IMR-90 (cell line): ENCODE measurements around the gene TLCD1. TPM values are rescaled to one million over a fixed set of nuclear protein-coding genes. Genes with fewer than 3 reads are reported as not detected.

Experiments used
- ATAC-seq: fragments of 200-7000 bp; cut with Tn5 transposase; 2 replicates; pipeline ENCODE4 v1.9.1; 2020; ENCODE audit warnings: low read depth, mild to moderate bottlenecking, moderate library complexity
- BruUV-seq: library from RNA; stranded (reverse); fragments of 400-500 nt; replicated peaks from 2 replicates; lab custom pipeline; 2021; lab: Mats Ljungman, UMichigan
- CTCF ChIA-PET: fragments of 300-600 bp; formaldehyde crosslinking; extraction: SDS; loops from one replicate; lab custom pipeline; 2021; ENCODE audit warnings: antibody characterized with exemption; lab: Yijun Ruan, JAX
- POLR2A ChIA-PET: fragments of 300-600 bp; sonication (Branson Sonifier 250); formaldehyde crosslinking; loops from one replicate; lab custom pipeline; 2022; ENCODE audit warnings: antibody characterized with exemption; ENCODE audit not compliant: unreplicated experiment; lab: Charles Lee
- DNase-seq: peaks from one replicate; pipeline ENCODE4 v3.0.0; 2013
- H2AFZ ChIP-seq: replicated peaks from 2 replicates; pipeline ENCODE3; 2013; ENCODE audit warnings: low read length, mild to moderate bottlenecking; ENCODE audit not compliant: poor library complexity
- H2AK5ac ChIP-seq: 2 replicates; pipeline ENCODE4 v1.6.1; 2013; ENCODE audit warnings: low read depth, low read length, inconsistent platforms
- H2AK9ac ChIP-seq: replicated peaks from 2 replicates; pipeline ENCODE3; 2013; ENCODE audit warnings: mild to moderate bottlenecking, low read depth, low read length, moderate library complexity; ENCODE audit not compliant: poor library complexity
- H2BK120ac ChIP-seq: 2 replicates; pipeline ENCODE4 v1.6.1; 2013; ENCODE audit warnings: low read depth, low read length, inconsistent platforms
- H2BK15ac ChIP-seq: 3 replicates; pipeline ENCODE4 v1.6.1; 2013; ENCODE audit warnings: low read depth, low read length, inconsistent platforms
- H2BK20ac ChIP-seq: 2 replicates; pipeline ENCODE4 v1.6.1; 2013; ENCODE audit warnings: low read depth, mild to moderate bottlenecking, inconsistent platforms, low read length, moderate library complexity
- H2BK5ac ChIP-seq: 2 replicates; pipeline ENCODE4 v1.6.1; 2013; ENCODE audit warnings: mild to moderate bottlenecking, low read depth, low read length, inconsistent platforms; ENCODE audit not compliant: poor library complexity, severe bottlenecking
- H3K14ac ChIP-seq: replicated peaks from 2 replicates; pipeline ENCODE4 v1.6.1; 2013; ENCODE audit warnings: low read depth, low read length, inconsistent platforms
- H3K18ac ChIP-seq: 2 replicates; pipeline ENCODE4 v1.6.1; 2013; ENCODE audit warnings: low read depth, low read length, control low read depth
- H3K23ac ChIP-seq: 2 replicates; pipeline ENCODE4 v1.6.1; 2013; ENCODE audit warnings: low read depth, low read length, inconsistent platforms
- H3K27ac ChIP-seq: 2 replicates; pipeline ENCODE4 v1.5.1; 2013; ENCODE audit warnings: mild to moderate bottlenecking, control low read depth, low read length; ENCODE audit not compliant: insufficient read depth
- H3K27me3 ChIP-seq: 2 replicates; pipeline ENCODE4 v1.6.1; 2013; ENCODE audit warnings: low read length; ENCODE audit not compliant: control insufficient read depth, insufficient read depth
- H3K36me3 ChIP-seq: 2 replicates; pipeline ENCODE4 v1.6.1; 2013; ENCODE audit warnings: low read length, mixed read lengths; ENCODE audit not compliant: control insufficient read depth, insufficient read depth
- H3K4ac ChIP-seq: 2 replicates; pipeline ENCODE4 v1.6.1; 2013; ENCODE audit warnings: low read depth, low read length, inconsistent platforms
- H3K4me1 ChIP-seq: 2 replicates; pipeline ENCODE4 v1.6.1; 2013; ENCODE audit warnings: low read length, mixed read lengths; ENCODE audit not compliant: control insufficient read depth, insufficient read depth
- H3K4me2 ChIP-seq: 2 replicates; pipeline ENCODE4 v1.6.1; 2013; ENCODE audit warnings: low read depth, mild to moderate bottlenecking, control low read depth, low read length, moderate library complexity
- H3K4me3 ChIP-seq: 2 replicates; pipeline ENCODE4 v1.5.1; 2013; ENCODE audit warnings: low read depth, mild to moderate bottlenecking, control low read depth, low read length, moderate library complexity; ENCODE audit not compliant: insufficient read depth
- H3K56ac ChIP-seq: 2 replicates; pipeline ENCODE4 v1.6.1; 2013; ENCODE audit warnings: low read length, inconsistent platforms; ENCODE audit not compliant: insufficient read depth; ENCODE audit errors: extremely low read depth
- H3K79me1 ChIP-seq, 2 experiments: 2 replicates each; pipeline ENCODE4 v1.6.1; 2013; ENCODE audit warnings: low read length in 2 of 2, inconsistent platforms in 1 of 2, low read depth in 1 of 2
- H3K9ac ChIP-seq: 2 replicates; pipeline ENCODE4 v1.6.1; 2013; ENCODE audit warnings: low read depth, low read length, control low read depth
- H3K9me1 ChIP-seq: 2 replicates; pipeline ENCODE4 v1.6.1; 2013; ENCODE audit warnings: low read length, inconsistent platforms; ENCODE audit not compliant: insufficient read depth
- H3K9me3 ChIP-seq: 2 replicates; pipeline ENCODE4 v1.6.1; 2013; ENCODE audit warnings: low read length; ENCODE audit not compliant: control insufficient read depth, insufficient read depth
- H4K20me1 ChIP-seq: 2 replicates; pipeline ENCODE4 v1.6.1; 2013; ENCODE audit warnings: low read length, inconsistent platforms; ENCODE audit not compliant: insufficient read depth
- H4K5ac ChIP-seq: 2 replicates; pipeline ENCODE4 v1.6.1; 2013; ENCODE audit warnings: mild to moderate bottlenecking, low read depth, low read length, control low read depth
- H4K8ac ChIP-seq, 2 experiments: 2 replicates each; pipeline ENCODE4 v1.6.1; 2013; ENCODE audit warnings: low read depth in 2 of 2, low read length in 2 of 2, control low read depth in 1 of 2, inconsistent platforms in 1 of 2
- H4K91ac ChIP-seq: 2 replicates; pipeline ENCODE4 v1.6.1; 2013; ENCODE audit warnings: low read depth, low read length, inconsistent platforms; ENCODE audit not compliant: insufficient read depth
- CHD1 ChIP-seq: IDR thresholded peaks from 2 replicates; pipeline ENCODE4 v1.6.1; 2012; ENCODE audit warnings: low read depth, low read length, improper control_type of control experiment
- MAZ ChIP-seq: IDR thresholded peaks from 2 replicates; pipeline ENCODE4 v1.6.1; 2012; ENCODE audit warnings: low read depth, mild to moderate bottlenecking, low read length, improper control_type of control experiment, moderate library complexity, borderline replicate concordance
- POLR2A ChIP-seq: IDR thresholded peaks from 2 replicates; pipeline ENCODE4 v1.6.1; 2012; ENCODE audit warnings: mild to moderate bottlenecking, low read depth, low read length
- WGBS, 2 experiments: methylation state at CpG; one replicate each; pipeline versions ENCODE4 v1.1.5 to v1.1.7; 2013; ENCODE audit warnings: missing lambda C conversion rate in 2 of 2; ENCODE audit not compliant: insufficient read length in 1 of 2; ENCODE audit errors: extremely low coverage in 2 of 2; 5-methylcytosine and 5-hydroxymethylcytosine counted together
- dilution Hi-C: fragments of 300-500 bp; cut with HindIII; formaldehyde crosslinking; loops from one replicate; pipeline ENCODE4 v1.14.3; 2018; ENCODE audit warnings: low sequenced_read_pairs; ENCODE audit not compliant: unreplicated experiment
- in situ Hi-C: fragments of 300-500 bp; cut with MboI; formaldehyde crosslinking; loops from 3 replicates; pipeline ENCODE4 v1.14.3; 2019; ENCODE audit warnings: low sequenced_read_pairs, inconsistent platforms, mixed read lengths
- intact Hi-C: fragments of 100-400 bp; cut with micrococcal nuclease; formaldehyde crosslinking; loops from 2 replicates; pipeline ENCODE4 v1.10.0; 2022
- polyA plus RNA-seq, 3 experiments: library from polyadenylated mRNA; depleted of rRNA; stranded (reverse); fragments of >200 nt; gene quantifications; 2 replicates each; pipeline ENCODE4 v1.2.3, GENCODE V29; 2012; ENCODE audit warnings: low replicate concordance in 1 of 3
- total RNA-seq: library from RNA; depleted of rRNA; stranded (reverse); fragments of >200 nt; gene quantifications from 2 replicates; pipeline ENCODE4 v1.2.3, GENCODE V29; 2012
- TF ChIP-seq, protein P1 (sequence below): fragments of 150-350 bp; IDR thresholded peaks from 2 replicates; pipeline ENCODE4 v1.6.1; 2016; ENCODE audit warnings: low read depth, mild to moderate bottlenecking, low read length, moderate library complexity, borderline replicate concordance

Gene TLCD1
- total and polyA plus RNA-seq, 2 of the 4 experiments (the other 2 are of a cell fraction) = 3.6 to 9.3 TPM

DNA sequence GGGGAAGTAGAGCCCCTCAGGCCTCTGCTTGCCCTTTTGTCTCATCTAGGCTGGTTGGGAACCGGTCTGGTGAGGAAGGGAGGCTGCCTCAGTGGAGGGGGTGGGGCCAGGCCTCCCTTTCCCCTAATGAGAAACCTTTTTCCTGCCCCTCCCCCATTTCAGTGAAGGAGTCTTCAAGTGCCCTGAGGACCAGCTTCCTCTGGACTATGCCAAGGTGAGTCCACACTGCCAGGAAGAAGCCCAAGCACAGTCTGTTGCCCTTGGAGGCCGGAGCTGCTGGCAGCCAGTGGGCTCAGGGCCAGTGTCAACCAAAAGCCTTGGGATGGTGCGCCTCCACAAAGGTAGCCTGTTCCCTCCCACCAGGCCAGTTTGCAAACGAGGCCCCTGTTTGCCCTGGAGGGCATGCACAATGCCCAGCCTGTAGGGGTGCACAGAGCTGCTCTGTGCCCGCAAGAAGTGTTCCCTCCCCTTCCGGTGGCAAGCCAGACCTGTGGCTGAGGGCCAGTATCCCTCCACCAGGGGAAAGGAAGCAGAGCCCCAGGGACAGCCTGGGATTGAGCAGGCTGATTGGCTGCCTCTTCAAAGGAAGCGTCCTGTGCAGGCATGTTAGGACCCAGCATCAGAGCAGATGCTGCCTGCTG, 21.1 kb upstream of the TLCD1 start (continued):
- TF ChIP-seq, protein P1, sequence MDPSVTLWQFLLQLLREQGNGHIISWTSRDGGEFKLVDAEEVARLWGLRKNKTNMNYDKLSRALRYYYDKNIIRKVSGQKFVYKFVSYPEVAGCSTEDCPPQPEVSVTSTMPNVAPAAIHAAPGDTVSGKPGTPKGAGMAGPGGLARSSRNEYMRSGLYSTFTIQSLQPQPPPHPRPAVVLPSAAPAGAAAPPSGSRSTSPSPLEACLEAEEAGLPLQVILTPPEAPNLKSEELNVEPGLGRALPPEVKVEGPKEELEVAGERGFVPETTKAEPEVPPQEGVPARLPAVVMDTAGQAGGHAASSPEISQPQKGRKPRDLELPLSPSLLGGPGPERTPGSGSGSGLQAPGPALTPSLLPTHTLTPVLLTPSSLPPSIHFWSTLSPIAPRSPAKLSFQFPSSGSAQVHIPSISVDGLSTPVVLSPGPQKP = no peak
- no peak for TF ChIP-seq MAZ

DNA sequence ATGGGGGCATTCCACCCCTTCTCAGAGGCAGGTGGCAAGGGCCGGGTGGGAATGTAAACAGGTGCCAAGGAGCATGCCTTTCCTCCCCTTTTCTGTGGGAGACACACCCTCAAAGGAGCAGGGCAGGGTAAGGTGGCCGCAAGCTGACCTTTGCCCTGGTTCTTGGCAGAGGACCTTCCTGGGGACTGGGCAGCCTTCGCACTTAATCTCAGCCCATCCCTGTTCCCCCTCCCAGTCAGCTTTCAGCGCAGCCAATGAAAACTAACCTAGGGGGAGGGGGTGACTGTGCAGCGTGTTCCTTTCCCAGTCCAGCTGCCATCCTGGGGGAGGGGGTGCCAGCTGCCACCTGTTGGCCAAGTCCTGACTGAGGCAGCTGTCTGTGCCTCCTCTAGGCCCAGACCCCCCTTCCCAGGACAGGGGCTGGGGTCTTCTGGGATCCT, 20.6 kb upstream of the TLCD1 start:
- Histone ChIP-seq H4K8ac (no peak overlapping the region), H3K4me1 (peaks cover 16% of the 10 kb centered on the region), H2BK120ac (no peak overlapping the region), H3K9me3 (no peaks in the 10 kb centered on the region), H4K20me1 (peaks cover 73% of the 10 kb centered on the region), H3K4me2 (peak overlapping the region; percentile 87; the same call in 1 of the 2 replicates), H3K14ac (no peak overlapping the region), H3K4ac (peak overlapping the region; percentile 27; the same call in 1 of the 2 replicates), H3K79me1 (peaks cover 15 to 70% of the 10 kb centered on the region in 2 experiments), H4K91ac (no peak overlapping the region), H3K9ac (0 out of 2 replicates have a peak overlapping the region, but pooled peaks have one; percentile 0), H3K27ac (no peak overlapping the region), H2AFZ (no peak overlapping the region), H4K5ac (no peak overlapping the region), H3K36me3 (peaks cover 49% of the 10 kb centered on the region), H3K9me1 (peaks cover 13% of the 10 kb centered on the region; the same call in 1 of the 2 replicates), H3K4me3 (no peak overlapping the region), H2BK15ac (no peak overlapping the region), H2AK5ac (peak overlapping the region; percentile 27; the same call in 1 of the 2 replicates), H3K27me3 (no peaks in the 10 kb centered on the region), H2BK5ac (peak overlapping the region; percentile 13), H3K18ac (no peak overlapping the region), H3K56ac (no peak overlapping the region), H2AK9ac (peak overlapping the region; percentile 99), H2BK20ac (no peak overlapping the region), H3K23ac (no peak overlapping the region)
- ATAC-seq = no peak
- BruUV-seq = no TSS peak
- dilution Hi-C loops (no loop called here), intact Hi-C loops (no loop called here), in situ Hi-C loops (no loop called here)
- no peak for TF ChIP-seq CHD1
- TF ChIP-seq POLR2A = 0 out of 2 replicates have a peak, but pooled peaks have one; percentile 1
- ChIA-PET POLR2A (interaction anchor here (0.6 to 1.1 kb wide), 2 partner anchors 20 to 1995 kb away, joined by 3 read pairs; no protein-coding TSS in a partner anchor), CTCF (interaction anchor here (1.1 to 5.4 kb wide), 2 partner anchors 17 to 19 kb away, joined by 3 to 60 read pairs; partner anchors contain the start of genes NEK8 and TLCD1)
- no CpG with 5 or more reads among the region's 5 CpGs for WGBS, 2 experiments
- no peak for DNase-seq
